Transverse colon (tissue), 4 donors: ENCODE results near the gene CDS1. TPM values are rescaled to one million over a fixed set of nuclear protein-coding genes. Genes with fewer than 3 reads are reported as not detected.
A peak's percentile ranks its signal among the peaks of the same experiment; 100 is the strongest.
"Not testable (repeated sequence)": the region's sequence is repeated elsewhere in the genome, so short reads cannot be mapped to it uniquely, and the experiment has no call there.

ENCODE experiments used
- DNase-seq: peaks from one replicate; pipeline ENCODE4 v3.0.0-alpha.2; 2019
- H3K27ac ChIP-seq, 4 donors: fragments of 200-600 bp; sonication (generic); 2 replicates each; pipeline ENCODE4 v1.5.1; 2016 to 2018; ENCODE audit warnings: inconsistent platforms in 4 of 4
- H3K27me3 ChIP-seq: fragments of 200-600 bp; sonication (generic); 2 replicates; pipeline ENCODE4 v1.5.1; 2017; ENCODE audit warnings: inconsistent platforms
- H3K36me3 ChIP-seq, 4 donors: fragments of 200-600 bp; sonication (generic); 2 replicates each; pipeline ENCODE4 v1.5.1; 2017 to 2019; ENCODE audit warnings: inconsistent platforms in 4 of 4
- H3K4me1 ChIP-seq, 4 donors: fragments of 200-600 bp; sonication (generic); 2 replicates each; pipeline ENCODE4 v1.5.1; 2017 to 2020; ENCODE audit warnings: inconsistent platforms in 4 of 4
- H3K4me3 ChIP-seq, 4 donors: fragments of 200-600 bp; sonication (generic); 1 replicate in 1 of 4; 2 replicates in 3 of 4; pipeline versions ENCODE4 v1.5.1 to v1.6.1; 2017 to 2019; ENCODE audit warnings: inconsistent platforms in 4 of 4
- H3K9me3 ChIP-seq, 2 donors: fragments of 200-600 bp; sonication (generic); 2 replicates each; pipeline ENCODE4 v1.5.1; 2017 to 2019; ENCODE audit warnings: inconsistent platforms in 2 of 2
- CTCF ChIP-seq, 5 experiments: fragments of 200-600 bp in 3 of 5; fragments of 450-650 bp in 2 of 5; sonication (generic) in 3 of 5; IDR thresholded peaks; 1 replicate in 2 of 5; 2 replicates in 3 of 5; pipeline ENCODE4 v1.5.1; 2016 to 2017; ENCODE audit warnings: antibody characterized with exemption in 5 of 5, inconsistent platforms in 3 of 5, mild to moderate bottlenecking in 2 of 5, moderate library complexity in 1 of 5
- EP300 ChIP-seq: sonication (generic); formaldehyde crosslinking; IDR thresholded peaks from one replicate; pipeline ENCODE4 v1.6.1; 2017; ENCODE audit warnings: antibody characterized with exemption, low read depth
- POLR2A ChIP-seq: fragments of 450-650 bp; IDR thresholded peaks from one replicate; pipeline ENCODE4 v1.6.1; 2016; ENCODE audit warnings: antibody characterized with exemption, mild to moderate bottlenecking, moderate library complexity
- POLR2AphosphoS5 ChIP-seq, 3 donors: sonication (generic); formaldehyde crosslinking; IDR thresholded peaks; one replicate each; pipeline ENCODE4 v1.6.1; 2016; ENCODE audit warnings: antibody characterized with exemption in 3 of 3
- WGBS, 2 donors: methylation state at CpG; one replicate each; pipeline ENCODE4 v1.1.5; 2018; ENCODE audit warnings: low coverage in 1 of 2; 5-methylcytosine and 5-hydroxymethylcytosine counted together
- in situ Hi-C, 4 donors: fragments of 200-750 bp; cut with MboI; loops; one replicate each; pipeline versions ENCODE4 v1.15.0 to v1.15.1; 2017; ENCODE audit warnings: low sequenced_read_pairs in 3 of 4, low pct_ligation_motif_present in 1 of 4, low pct_unique_long_range_greater_than_20kb in 1 of 4
- intact Hi-C: fragments of 100-400 bp; cut with DNase I; formaldehyde crosslinking; loops from one replicate; pipeline ENCODE4 v1.15.1; 2023; ENCODE audit warnings: low total_unique reads
- total RNA-seq, 4 donors: library from RNA; depleted of rRNA; stranded (reverse); fragments of >200 nt; gene quantifications; one replicate each; pipeline ENCODE4 v1.1.0, GENCODE V29; 2016

The CDS1 gene
- total RNA-seq, 4 donors from 2014 or later = 21.6 to 44.0 (median 34.5) TPM

GRCh38 chr4:84677995-84678394, 95.1 kb downstream of the CDS1 start:
- Histone ChIP-seq H3K27ac (no peak overlapping the region), H3K36me3 (peaks cover 0 to 52% (median 15%) of the 10 kb centered on the region in 4 donors), H3K9me3 (no peaks in the 10 kb centered on the region), H3K4me1 (peaks cover 0 to 22% (median 11%) of the 10 kb centered on the region in 4 donors), H3K27me3 (no peaks in the 10 kb centered on the region), H3K4me3 (no peak overlapping the region)
- in situ Hi-C loops = no loop called here
- intact Hi-C loops = no loop called here
- WGBS, 2 donors = 92 to 97% methylated on average over 5 of the region's 5 CpGs
- DNase-seq = no peak
- TF ChIP-seq CTCF (IDR thresholded peaks at IDR 0.05) (no peak), POLR2A (no peak), EP300 (no peak), POLR2AphosphoS5 (IDR thresholded peaks at IDR 0.05) (no peak)

DNA sequence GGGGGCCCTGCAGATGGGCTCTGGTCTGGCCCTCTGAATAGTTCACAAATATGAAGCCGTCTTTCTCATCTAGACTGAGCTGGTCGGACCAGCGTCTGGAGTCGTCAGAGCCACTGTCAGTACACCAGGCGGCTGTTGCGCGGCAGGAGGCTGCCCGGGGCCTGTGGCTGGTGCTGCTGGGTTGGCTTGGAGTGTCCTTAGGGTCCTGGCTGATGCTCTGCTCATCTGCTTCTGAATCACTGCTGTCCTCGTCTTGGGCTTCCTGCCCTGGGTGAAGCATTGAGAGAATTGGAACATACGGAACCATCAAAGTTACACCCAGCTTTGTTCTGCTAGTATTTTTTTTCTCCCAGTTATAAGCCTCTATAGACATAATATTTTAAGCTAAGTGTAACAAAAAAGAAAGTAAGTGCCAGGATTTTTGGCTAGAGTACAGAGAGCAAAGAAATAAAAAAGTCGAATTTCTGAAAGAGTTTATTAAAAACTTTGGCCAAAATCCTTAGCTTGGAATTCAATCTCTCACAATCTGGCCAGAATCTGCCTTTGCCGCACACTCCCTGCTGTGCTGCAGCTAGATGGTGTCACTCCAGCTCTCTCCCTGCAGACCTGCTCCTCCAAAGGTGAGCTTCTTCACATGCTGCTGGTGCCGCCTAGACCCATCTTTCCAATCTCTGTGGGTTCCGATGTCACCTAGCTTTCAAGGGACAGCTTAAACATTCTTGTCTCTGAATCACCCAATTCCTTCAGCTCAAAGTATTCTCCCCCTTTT, 96.2 kb downstream of the CDS1 start:
- Histone ChIP-seq H3K27ac (no peak overlapping the region), H3K36me3 (peaks cover 0 to 56% (median 14%) of the 10 kb centered on the region in 4 donors)
- intact Hi-C loops = no loop called here

DNA sequence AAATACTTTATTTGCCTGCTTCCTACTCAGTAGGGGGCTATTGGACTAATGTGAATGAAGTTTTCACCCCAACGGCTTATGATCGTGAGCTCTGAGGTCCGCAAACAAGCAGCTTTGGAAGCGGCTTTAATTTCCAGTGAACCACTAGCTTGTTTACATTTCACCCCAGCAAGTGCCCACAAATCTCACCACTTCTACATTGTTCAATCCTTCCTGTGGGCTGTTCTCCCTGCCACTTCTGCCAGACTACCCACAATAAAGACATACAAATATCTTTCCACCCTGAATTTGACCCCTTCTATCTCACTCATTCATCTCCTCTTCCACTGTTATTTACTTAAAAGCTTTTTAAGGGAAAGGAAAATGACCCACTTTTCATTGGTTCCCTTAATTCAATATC, 98.0 kb downstream of the CDS1 start:
- Histone ChIP-seq H3K36me3 (peaks cover 0 to 49% (median 14%) of the 10 kb centered on the region in 4 donors), H3K27me3 (no peaks in the 10 kb centered on the region), H3K27ac (peak overlapping the region in 3 of 4 donors; percentile 19 to 67 (median 65)), H3K4me3 (no peak overlapping the region), H3K9me3 (no peaks in the 10 kb centered on the region), H3K4me1 (peaks cover 0 to 22% (median 11%) of the 10 kb centered on the region in 4 donors)
- intact Hi-C loops (no loop called here), in situ Hi-C loops (no loop called here)
- no peak for DNase-seq
- 70 to 87% methylated on average over 4 of the region's 4 CpGs for WGBS, 2 donors
- no peak for TF ChIP-seq EP300
- no peak for TF ChIP-seq POLR2A
- TF ChIP-seq POLR2AphosphoS5 (IDR thresholded peaks at IDR 0.05) = no peak
- no peak for TF ChIP-seq CTCF (IDR thresholded peaks at IDR 0.05)

More for the DNA sequence above, 96.2 kb downstream of the CDS1 start:
- Histone ChIP-seq H3K4me3 (no peak overlapping the region), H3K27me3 (no peaks in the 10 kb centered on the region), H3K4me1 (peaks cover 0 to 22% (median 11%) of the 10 kb centered on the region in 4 donors), H3K9me3 (no peaks in the 10 kb centered on the region)
- DNase-seq = no peak
- TF ChIP-seq POLR2A = no peak
- no peak for TF ChIP-seq POLR2AphosphoS5 (IDR thresholded peaks at IDR 0.05)
- TF ChIP-seq CTCF (IDR thresholded peaks at IDR 0.05) = no peak
- no peak for TF ChIP-seq EP300
- WGBS, 2 donors = 76 to 77% methylated on average over 3 to 14 of the region's 14 CpGs
- in situ Hi-C loops = no loop called here

DNA sequence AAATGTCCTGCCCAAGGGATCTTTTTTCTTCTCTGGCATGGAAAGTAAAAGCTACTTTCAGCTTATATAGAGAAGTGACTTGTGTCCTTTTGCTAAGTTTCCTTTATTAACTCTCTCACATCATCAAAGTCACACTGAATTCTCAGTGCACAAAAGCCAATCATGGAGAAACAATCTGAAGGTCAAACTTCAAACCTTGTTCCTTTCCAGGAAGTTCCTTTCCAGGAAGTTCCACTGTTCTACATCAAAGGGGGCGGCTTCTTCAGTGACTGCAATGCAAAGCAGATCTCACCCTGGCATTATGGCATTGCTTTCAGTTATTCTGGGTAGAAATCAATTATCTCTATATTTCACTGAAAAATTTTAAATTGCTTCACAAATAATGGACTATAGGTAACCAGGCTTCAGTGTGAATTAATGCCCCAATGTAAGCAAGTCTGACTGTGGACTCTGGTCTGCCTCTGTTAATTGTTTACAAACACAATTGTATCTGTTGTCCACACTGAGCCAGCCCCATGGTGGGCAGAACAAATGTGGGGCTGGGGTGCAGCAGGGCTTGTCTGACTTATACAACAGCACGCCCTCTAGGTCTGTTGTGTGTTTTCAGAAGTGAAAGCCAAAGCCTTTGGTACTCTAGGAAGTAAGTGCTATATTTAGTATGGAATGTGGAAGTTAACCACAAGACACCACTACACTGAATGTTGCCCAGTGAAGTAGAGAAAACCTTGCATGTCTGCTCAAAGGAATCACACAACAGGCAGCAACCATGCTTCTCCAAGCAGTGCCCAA, 98.8 kb downstream of the CDS1 start:
- in situ Hi-C loops (no loop called here), intact Hi-C loops (no loop called here)
- WGBS, 2 donors = 50 to 55% methylated on average over 1 to 2 of the region's 2 CpGs
- peak overlapping the region; percentile 19 to 67 (median 57) for H3K27ac ChIP-seq
- peak; percentile 37 for DNase-seq
- H3K4me3 ChIP-seq = no peak overlapping the region
- H3K27me3 ChIP-seq = no peaks in the 10 kb centered on the region
- TF ChIP-seq CTCF (IDR thresholded peaks at IDR 0.05) = no peak
- no peak for TF ChIP-seq EP300
- TF ChIP-seq POLR2A = no peak
- no peak for TF ChIP-seq POLR2AphosphoS5 (IDR thresholded peaks at IDR 0.05)
- H3K9me3 ChIP-seq = no peaks in the 10 kb centered on the region
- peaks cover 0 to 22% (median 11%) of the 10 kb centered on the region in 4 donors for H3K4me1 ChIP-seq
- peaks cover 0 to 42% (median 11%) of the 10 kb centered on the region in 4 donors for H3K36me3 ChIP-seq

GRCh38 chr4:84682661-84683060, 99.7 kb downstream of the CDS1 start:
- peaks cover 0 to 33% (median 7%) of the 10 kb centered on the region in 4 donors for H3K36me3 ChIP-seq
- in situ Hi-C loops, H3K9me3 ChIP-seq, H3K27me3 ChIP-seq, H3K4me3 ChIP-seq, intact Hi-C loops, DNase-seq: not testable (repeated sequence)
- peak overlapping the region in 1 of 4 donors; percentile 19 for H3K27ac ChIP-seq
- 78 to 95% methylated on average over 2 to 4 of the region's 4 CpGs for WGBS, 2 donors
- H3K4me1 ChIP-seq = peaks cover 0 to 22% (median 11%) of the 10 kb centered on the region in 4 donors
